Hepatocyte (in vitro differentiated cells): ENCODE results near the gene KIF13A. TPM values are rescaled to one million over a fixed set of nuclear protein-coding genes. Genes with fewer than 3 reads are reported as not detected.

Experiments used
- DNase-seq: peaks from one replicate; pipeline ENCODE4 v3.0.0-alpha.2; 2016; ENCODE audit warnings: low spot score
- H2AFZ ChIP-seq: fragments of 200-600 bp; sonication (generic); 2 replicates; pipeline ENCODE4 v1.6.0; 2016; ENCODE audit warnings: antibody characterized with exemption, mild to moderate bottlenecking
- H3K27ac ChIP-seq: fragments of 200-600 bp; sonication (generic); 2 replicates; pipeline ENCODE4 v1.5.1; 2016; ENCODE audit warnings: mild to moderate bottlenecking
- H3K27me3 ChIP-seq: fragments of 200-600 bp; sonication (generic); 2 replicates; pipeline ENCODE4 v1.6.1; 2016
- H3K36me3 ChIP-seq: fragments of 200-600 bp; sonication (generic); replicated peaks from 2 replicates; pipeline ENCODE4 v1.5.1; 2016; ENCODE audit warnings: low read depth; ENCODE audit not compliant: insufficient read depth
- H3K4me1 ChIP-seq: fragments of 200-600 bp; sonication (generic); 2 replicates; pipeline ENCODE4 v1.5.1; 2016; ENCODE audit warnings: mild to moderate bottlenecking, moderate library complexity; ENCODE audit not compliant: insufficient read depth
- H3K4me2 ChIP-seq: fragments of 200-600 bp; sonication (generic); 2 replicates; pipeline ENCODE4 v1.6.0; 2016
- H3K4me3 ChIP-seq: fragments of 200-600 bp; sonication (generic); 2 replicates; pipeline ENCODE4 v1.5.1; 2016; ENCODE audit warnings: mild to moderate bottlenecking
- H3K79me2 ChIP-seq: fragments of 200-600 bp; sonication (generic); 2 replicates; pipeline ENCODE4 v1.6.0; 2017; ENCODE audit warnings: mild to moderate bottlenecking
- H3K9me2 ChIP-seq: fragments of 200-600 bp; sonication (generic); replicated peaks from 2 replicates; pipeline ENCODE4 v1.6.0; 2017; ENCODE audit warnings: mild to moderate bottlenecking; ENCODE audit not compliant: insufficient read depth
- H3K9me3 ChIP-seq: fragments of 200-600 bp; sonication (generic); 2 replicates; pipeline ENCODE4 v1.5.1; 2016; ENCODE audit warnings: low read depth, mild to moderate bottlenecking
- H4K20me1 ChIP-seq: fragments of 200-600 bp; sonication (generic); 2 replicates; pipeline ENCODE4 v1.6.0; 2016; ENCODE audit warnings: mild to moderate bottlenecking; ENCODE audit not compliant: insufficient read depth, poor library complexity, severe bottlenecking
- EZH2 ChIP-seq: fragments of 200-600 bp; sonication (generic); IDR thresholded peaks from 2 replicates; pipeline ENCODE4 v1.6.1; 2016; ENCODE audit warnings: antibody characterized with exemption, mild to moderate bottlenecking, borderline replicate concordance
- EZH2phosphoT487 ChIP-seq: fragments of 200-600 bp; sonication (generic); IDR thresholded peaks from one replicate; pipeline ENCODE4 v1.6.1; 2018; ENCODE audit warnings: antibody characterized with exemption, mild to moderate bottlenecking, low read depth, moderate library complexity; ENCODE audit not compliant: unreplicated experiment, severe bottlenecking
- WGBS: methylation state at CpG from one replicate; pipeline ENCODE4 v1.1.6; 2016; ENCODE audit warnings: low lambda C conversion rate; ENCODE audit errors: missing lambda C conversion rate; 5-methylcytosine and 5-hydroxymethylcytosine counted together
- polyA plus RNA-seq: library from polyadenylated mRNA; unstranded; fragments of >200 nt; fragmentation: Nextera tagmentation; extraction: Ambion mirVana; gene quantifications from 2 replicates; pipeline ENCODE4 v1.2.1, GENCODE V29; 2016
- total RNA-seq: library from RNA; depleted of rRNA; stranded (reverse); fragments of >200 nt; gene quantifications from 2 replicates; pipeline ENCODE4 v1.2.3, GENCODE V29; 2014
- TF ChIP-seq, protein P1 (sequence below): fragments of 200-600 bp; sonication (generic); IDR thresholded peaks from 2 replicates; pipeline ENCODE4 v1.5.1; 2016; ENCODE audit warnings: antibody characterized with exemption, mild to moderate bottlenecking; ENCODE audit not compliant: poor library complexity

Gene KIF13A
- total and polyA plus RNA-seq, 2 experiments from 2014 or later, result 13.0 to 27.9 TPM

DNA sequence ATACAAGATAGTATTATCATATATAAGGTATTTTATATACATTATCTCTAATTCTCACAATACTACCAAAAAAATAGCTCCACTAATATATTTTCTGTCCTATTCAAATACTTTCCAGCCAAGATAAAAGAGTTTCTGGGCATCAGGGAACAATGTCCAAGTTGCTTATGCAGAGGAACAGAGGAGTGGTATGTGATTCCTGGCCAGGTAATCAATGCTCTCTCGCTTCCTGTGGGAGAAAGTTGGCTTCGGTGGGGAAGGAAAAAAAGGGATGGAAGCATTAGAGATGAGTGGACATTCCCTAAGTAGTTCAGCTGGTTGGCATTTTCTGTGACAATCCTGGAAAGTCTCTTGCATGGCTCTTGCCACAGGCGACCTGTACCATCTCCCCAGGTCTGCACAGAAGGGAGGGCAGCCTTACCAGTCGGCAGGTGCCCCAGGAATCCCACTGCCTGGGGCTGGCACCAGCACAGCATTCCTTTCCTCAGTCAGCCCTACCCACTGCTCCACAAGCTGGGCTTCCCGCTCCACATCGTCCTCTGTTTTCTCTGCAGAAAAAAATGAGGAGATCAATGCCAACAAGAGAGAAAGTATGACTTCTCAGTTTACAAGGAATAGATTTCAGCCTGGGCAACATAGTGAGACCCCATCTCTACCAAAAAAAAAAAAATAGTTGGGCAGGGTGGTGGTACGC, 202.2 kb downstream of the KIF13A start:
- Histone ChIP-seq H3K27ac (no peak overlapping the region), H3K4me1 (no peaks in the 10 kb centered on the region), H3K9me3 (no peaks in the 10 kb centered on the region), H3K4me2 (no peak overlapping the region), H3K36me3 (no peaks in the 10 kb centered on the region), H3K27me3 (no peaks in the 10 kb centered on the region), H3K9me2 (no peaks in the 10 kb centered on the region), H2AFZ (no peak overlapping the region), H3K4me3 (no peak overlapping the region), H3K79me2 (no peaks in the 10 kb centered on the region), H4K20me1 (no peaks in the 10 kb centered on the region)
- TF ChIP-seq EZH2phosphoT487 (no peak), EZH2 (no peak)
- TF ChIP-seq, protein P1, sequence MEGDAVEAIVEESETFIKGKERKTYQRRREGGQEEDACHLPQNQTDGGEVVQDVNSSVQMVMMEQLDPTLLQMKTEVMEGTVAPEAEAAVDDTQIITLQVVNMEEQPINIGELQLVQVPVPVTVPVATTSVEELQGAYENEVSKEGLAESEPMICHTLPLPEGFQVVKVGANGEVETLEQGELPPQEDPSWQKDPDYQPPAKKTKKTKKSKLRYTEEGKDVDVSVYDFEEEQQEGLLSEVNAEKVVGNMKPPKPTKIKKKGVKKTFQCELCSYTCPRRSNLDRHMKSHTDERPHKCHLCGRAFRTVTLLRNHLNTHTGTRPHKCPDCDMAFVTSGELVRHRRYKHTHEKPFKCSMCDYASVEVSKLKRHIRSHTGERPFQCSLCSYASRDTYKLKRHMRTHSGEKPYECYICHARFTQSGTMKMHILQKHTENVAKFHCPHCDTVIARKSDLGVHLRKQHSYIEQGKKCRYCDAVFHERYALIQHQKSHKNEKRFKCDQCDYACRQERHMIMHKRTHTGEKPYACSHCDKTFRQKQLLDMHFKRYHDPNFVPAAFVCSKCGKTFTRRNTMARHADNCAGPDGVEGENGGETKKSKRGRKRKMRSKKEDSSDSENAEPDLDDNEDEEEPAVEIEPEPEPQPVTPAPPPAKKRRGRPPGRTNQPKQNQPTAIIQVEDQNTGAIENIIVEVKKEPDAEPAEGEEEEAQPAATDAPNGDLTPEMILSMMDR, result no peak
- no peak for DNase-seq
- 93% methylated on average over 7 of the region's 7 CpGs for WGBS

DNA sequence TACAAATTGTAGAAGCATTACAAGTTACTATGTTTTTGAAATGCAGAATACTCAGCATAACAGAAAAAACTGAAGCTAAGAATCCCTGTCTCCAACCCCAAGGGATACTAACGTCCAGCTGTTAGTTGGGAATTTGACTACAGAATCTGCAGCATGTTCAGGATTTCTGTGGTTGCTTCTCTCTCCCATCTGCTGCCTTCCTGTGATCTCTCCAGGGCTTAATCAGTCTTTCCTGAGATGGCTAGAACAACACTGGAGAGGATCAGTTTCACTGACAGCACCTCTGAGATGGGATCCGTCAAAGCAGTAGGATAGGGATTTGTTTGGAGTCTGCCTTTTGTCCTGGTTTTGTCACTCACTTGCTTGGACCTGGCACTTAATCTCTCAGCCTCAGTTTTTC, 207.4 kb downstream of the KIF13A start:
- no peak overlapping the region for H3K27ac ChIP-seq
- H3K79me2 ChIP-seq, result no peaks in the 10 kb centered on the region
- no peak for DNase-seq
- 61% methylated on average over 2 of the region's 2 CpGs for WGBS
- H3K27me3 ChIP-seq, result no peaks in the 10 kb centered on the region
- H3K36me3 ChIP-seq, result no peaks in the 10 kb centered on the region
- H3K9me2 ChIP-seq, result no peaks in the 10 kb centered on the region
- no peaks in the 10 kb centered on the region for H3K4me1 ChIP-seq
- H2AFZ ChIP-seq, result no peak overlapping the region
- H3K4me2 ChIP-seq, result no peak overlapping the region
- no peaks in the 10 kb centered on the region for H4K20me1 ChIP-seq
- H3K4me3 ChIP-seq, result no peak overlapping the region
- TF ChIP-seq EZH2 (no peak), EZH2phosphoT487 (no peak)
- H3K9me3 ChIP-seq, result no peaks in the 10 kb centered on the region

DNA sequence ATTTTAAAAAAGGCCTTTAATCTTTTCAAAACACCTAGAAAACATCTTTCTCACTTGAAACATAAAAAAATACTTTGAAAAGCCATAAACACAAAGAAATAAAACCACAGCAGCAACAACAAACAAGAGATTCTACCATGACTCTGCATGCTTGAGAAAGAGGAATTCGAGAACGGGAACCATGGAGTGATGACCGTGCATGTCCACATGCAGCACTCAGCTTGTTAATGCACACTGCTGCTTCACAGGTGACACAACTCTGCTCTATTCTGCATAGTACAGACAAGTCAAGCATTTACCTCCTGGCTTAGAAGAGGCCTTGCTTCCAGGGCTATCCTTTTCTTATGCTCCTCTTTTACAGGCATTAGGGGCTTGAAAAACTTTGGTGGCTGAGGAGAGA, 215.8 kb downstream of the KIF13A start:
- no peak for DNase-seq
- no peaks in the 10 kb centered on the region for H3K27me3 ChIP-seq
- H3K4me2 ChIP-seq, result no peak overlapping the region
- no peaks in the 10 kb centered on the region for H3K4me1 ChIP-seq
- H3K9me3 ChIP-seq, result no peaks in the 10 kb centered on the region
- TF ChIP-seq EZH2phosphoT487 (no peak), EZH2 (no peak)
- TF ChIP-seq, protein P1, result no peak
- H4K20me1 ChIP-seq, result no peaks in the 10 kb centered on the region
- H3K9me2 ChIP-seq, result no peaks in the 10 kb centered on the region
- no peaks in the 10 kb centered on the region for H3K79me2 ChIP-seq
- no peak overlapping the region for H3K27ac ChIP-seq
- no peak overlapping the region for H2AFZ ChIP-seq
- no peak overlapping the region for H3K4me3 ChIP-seq
- WGBS, result 96% methylated on average over 3 of the region's 3 CpGs
- no peaks in the 10 kb centered on the region for H3K36me3 ChIP-seq

DNA sequence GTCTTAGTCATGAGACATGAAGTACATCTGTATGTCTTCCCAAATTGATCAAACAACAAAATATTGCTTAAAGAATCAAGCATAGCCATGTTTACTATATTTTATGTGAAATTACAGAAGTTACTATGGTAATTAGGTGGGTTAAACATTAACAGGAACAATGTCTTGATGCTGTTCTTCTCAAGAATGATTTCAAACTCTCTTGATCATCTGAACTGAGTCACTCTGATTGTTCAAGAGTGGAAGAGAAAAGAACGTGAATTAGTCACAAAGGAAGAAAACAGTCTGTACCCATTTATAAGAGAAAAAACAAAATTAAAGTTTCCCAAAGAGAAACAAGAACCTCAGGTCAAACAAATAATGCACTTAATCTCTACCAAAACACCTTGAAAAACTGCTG, 218.6 kb downstream of the KIF13A start:
- no peaks in the 10 kb centered on the region for H3K36me3 ChIP-seq
- whole genome bisulfite sequencing, result 100% methylated on average over 1 of the region's 1 CpG

More for the DNA sequence above, 218.6 kb downstream of the KIF13A start:
- no peaks in the 10 kb centered on the region for H3K27me3 ChIP-seq
- H3K9me3 ChIP-seq, result no peaks in the 10 kb centered on the region
- no peaks in the 10 kb centered on the region for H3K4me1 ChIP-seq
- no peak overlapping the region for H2AFZ ChIP-seq
- no peaks in the 10 kb centered on the region for H4K20me1 ChIP-seq
- H3K4me2 ChIP-seq, result no peak overlapping the region
- no peak overlapping the region for H3K27ac ChIP-seq
- H3K79me2 ChIP-seq, result no peaks in the 10 kb centered on the region
- no peak for DNase-seq
- no peak overlapping the region for H3K4me3 ChIP-seq
- no peaks in the 10 kb centered on the region for H3K9me2 ChIP-seq
- TF ChIP-seq EZH2 (no peak), EZH2phosphoT487 (no peak)
- TF ChIP-seq, protein P1, result no peak
